NB4 (cell line): ENCODE measurements around the gene OR6X1.

Source experiments
- POLR2A ChIP-seq: IDR thresholded peaks from 2 replicates; pipeline ENCODE4 v1.6.1; 2011; ENCODE audit warnings: mild to moderate bottlenecking; ENCODE audit not compliant: insufficient read length; ENCODE audit errors: extremely low read depth
- TF ChIP-seq, protein P1 (sequence below): IDR thresholded peaks from one replicate; pipeline ENCODE4 v1.5.1; 2012; ENCODE audit warnings: low read depth, low read length
- TF ChIP-seq, protein P2 (sequence below): IDR thresholded peaks from 2 replicates; pipeline ENCODE4 v1.6.1; 2011; ENCODE audit warnings: low read depth, low read length

DNA sequence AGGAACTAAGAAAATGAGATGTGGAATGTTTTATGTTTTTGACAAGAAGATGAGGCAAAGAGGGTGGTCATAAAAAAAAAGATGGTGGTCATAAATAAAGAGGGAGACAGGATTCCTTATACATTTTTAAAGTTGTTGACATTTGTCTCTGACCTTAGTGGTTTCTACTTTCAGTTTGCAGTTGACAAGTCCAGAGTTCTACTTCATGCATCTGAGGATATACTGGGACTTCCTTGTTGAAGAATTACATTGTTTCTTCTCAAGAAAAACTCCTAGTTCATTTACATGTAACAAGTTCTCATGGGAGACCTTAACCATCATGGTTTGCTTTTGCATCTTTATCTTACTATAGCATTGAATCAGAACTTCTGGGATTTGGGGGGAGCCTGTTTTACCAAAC is 1.2 kb downstream of the OR6X1 start:
- TF ChIP-seq, protein P1, sequence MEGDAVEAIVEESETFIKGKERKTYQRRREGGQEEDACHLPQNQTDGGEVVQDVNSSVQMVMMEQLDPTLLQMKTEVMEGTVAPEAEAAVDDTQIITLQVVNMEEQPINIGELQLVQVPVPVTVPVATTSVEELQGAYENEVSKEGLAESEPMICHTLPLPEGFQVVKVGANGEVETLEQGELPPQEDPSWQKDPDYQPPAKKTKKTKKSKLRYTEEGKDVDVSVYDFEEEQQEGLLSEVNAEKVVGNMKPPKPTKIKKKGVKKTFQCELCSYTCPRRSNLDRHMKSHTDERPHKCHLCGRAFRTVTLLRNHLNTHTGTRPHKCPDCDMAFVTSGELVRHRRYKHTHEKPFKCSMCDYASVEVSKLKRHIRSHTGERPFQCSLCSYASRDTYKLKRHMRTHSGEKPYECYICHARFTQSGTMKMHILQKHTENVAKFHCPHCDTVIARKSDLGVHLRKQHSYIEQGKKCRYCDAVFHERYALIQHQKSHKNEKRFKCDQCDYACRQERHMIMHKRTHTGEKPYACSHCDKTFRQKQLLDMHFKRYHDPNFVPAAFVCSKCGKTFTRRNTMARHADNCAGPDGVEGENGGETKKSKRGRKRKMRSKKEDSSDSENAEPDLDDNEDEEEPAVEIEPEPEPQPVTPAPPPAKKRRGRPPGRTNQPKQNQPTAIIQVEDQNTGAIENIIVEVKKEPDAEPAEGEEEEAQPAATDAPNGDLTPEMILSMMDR, result no peak
- TF ChIP-seq POLR2A, result no peak
- TF ChIP-seq, protein P2, sequence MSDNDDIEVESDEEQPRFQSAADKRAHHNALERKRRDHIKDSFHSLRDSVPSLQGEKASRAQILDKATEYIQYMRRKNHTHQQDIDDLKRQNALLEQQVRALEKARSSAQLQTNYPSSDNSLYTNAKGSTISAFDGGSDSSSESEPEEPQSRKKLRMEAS, result no peak
